Right lobe of liver (tissue), 6 donors: ENCODE results near the gene PLCXD3. TPM values are rescaled to one million over a fixed set of nuclear protein-coding genes. Genes with fewer than 3 reads are reported as not detected.

Experiments
- ATAC-seq, 4 donors: fragments of 200-7000 bp; cut with Tn5 transposase; one replicate each; pipeline ENCODE4 v1.9.1; 2020; ENCODE audit warnings: mild to moderate bottlenecking in 4 of 4, moderate library complexity in 4 of 4
- DNase-seq, 3 donors: peaks; one replicate each; pipeline ENCODE4 v3.0.0-alpha.2; 2020
- H3K27ac ChIP-seq, 3 donors: fragments of 200-600 bp; one replicate each; pipeline ENCODE4 v1.8.0; 2022
- H3K27me3 ChIP-seq, 2 donors: fragments of 200-600 bp; one replicate each; pipeline ENCODE4 v1.8.0; 2022
- H3K36me3 ChIP-seq, 4 donors: fragments of 200-600 bp; sonication (generic) in 1 of 4; one replicate each; pipeline versions ENCODE4 v1.5.1 to v1.8.0; 2017 to 2022; ENCODE audit warnings: control low read depth in 1 of 4
- H3K4me1 ChIP-seq, 4 donors: fragments of 200-600 bp; sonication (generic) in 1 of 4; one replicate each; pipeline versions ENCODE4 v1.5.1 to v1.8.0; 2017 to 2022; ENCODE audit warnings: control low read depth in 1 of 4
- H3K4me3 ChIP-seq, 3 donors: fragments of 200-600 bp; one replicate each; pipeline ENCODE4 v1.8.0; 2022
- H3K9me3 ChIP-seq, 4 donors: fragments of 200-600 bp; sonication (generic) in 1 of 4; one replicate each; pipeline versions ENCODE4 v1.5.1 to v1.8.0; 2017 to 2022; ENCODE audit warnings: control low read depth in 1 of 4
- CTCF ChIP-seq, 4 donors: fragments of 200-600 bp in 3 of 4; fragments of 450-650 bp in 1 of 4; IDR thresholded peaks; one replicate each; pipeline versions ENCODE4 v1.5.1 to v1.8.0; 2016 to 2022; ENCODE audit warnings: antibody characterized with exemption in 4 of 4, mild to moderate bottlenecking in 2 of 4
- POLR2A ChIP-seq: fragments of 450-650 bp; IDR thresholded peaks from one replicate; pipeline ENCODE4 v1.6.1; 2017; ENCODE audit warnings: antibody characterized with exemption, mild to moderate bottlenecking
- WGBS: methylation state at CpG from one replicate; pipeline ENCODE4 v1.1.6; 2018; ENCODE audit warnings: low coverage, low lambda C conversion rate; ENCODE audit not compliant: insufficient coverage; ENCODE audit errors: missing lambda C conversion rate; 5-methylcytosine and 5-hydroxymethylcytosine counted together
- intact Hi-C, 2 donors: fragments of 100-400 bp; cut with DNase I; formaldehyde crosslinking; loops; one replicate each; pipeline versions ENCODE4 v1.11.2 to v1.14.1; 2022
- total RNA-seq, 6 experiments: library from RNA; depleted of rRNA in 2 of 6; stranded (reverse); fragments of >200 nt in 2 of 6; fragmentation: NEBNext Ultra II Directional in 3 of 6; extraction: Animal tissue kit (Norgen Biotek cat#: 25700) in 3 of 6; gene quantifications; one replicate each; pipeline versions ENCODE4 v1.1.0 to v1.2.4, GENCODE V29; 2016 to 2023
- donor health status: DM: no; HTN: yes; CAD: no.
- donor health status: DM: no; HTN: no; CAD: no.
- donor health status: DM: no; HTN: no; CAD: no.
- donor health status: DM: no; HTN: yes; CAD: no.
- donor health status: DM: no; HTN: yes; CAD: no.

Gene PLCXD3
- total RNA-seq, 6 experiments from 2014 or later: 0.27 to 3.5 (median 1.1) TPM

GRCh38 chr5:41306005-41306404 is 204.4 kb downstream of the PLCXD3 start:
- TF ChIP-seq CTCF (IDR thresholded peaks at IDR 0.05): no peak
- TF ChIP-seq POLR2A: no peak
- Histone ChIP-seq H3K9me3 (no peaks in the 10 kb centered on the region), H3K27me3 (no peaks in the 10 kb centered on the region), H3K27ac (no peak overlapping the region), H3K36me3 (no peaks in the 10 kb centered on the region), H3K4me3 (no peak overlapping the region), H3K4me1 (no peaks in the 10 kb centered on the region)
- no peak for DNase-seq
- ATAC-seq: no peak
- intact Hi-C loops: no loop called here
- WGBS: 82% methylated on average over 1 of the region's 1 CpG

- H3K27me3 ChIP-seq: no peaks in the 10 kb centered on the region
- H3K4me1 ChIP-seq: no peaks in the 10 kb centered on the region
- no peak overlapping the region for H3K4me3 ChIP-seq
- intact Hi-C loops: no loop called here
- no peaks in the 10 kb centered on the region for H3K9me3 ChIP-seq
- H3K27ac ChIP-seq: no peak overlapping the region
- H3K36me3 ChIP-seq: no peaks in the 10 kb centered on the region
- DNase-seq (no peak), ATAC-seq (no peak)
- no CpG with 5 or more reads among the region's 2 CpGs for WGBS
- no peak for TF ChIP-seq CTCF (IDR thresholded peaks at IDR 0.05)
- no peak for TF ChIP-seq POLR2A
Measured at GRCh38 chr5:41305056-41305455, 205.3 kb downstream of the PLCXD3 start.

- no peaks in the 10 kb centered on the region for H3K9me3 ChIP-seq
- H3K27ac ChIP-seq: no peak overlapping the region
- TF ChIP-seq POLR2A: no peak
- no peak for DNase-seq
- 59% methylated on average over 1 of the region's 1 CpG for WGBS
- no peaks in the 10 kb centered on the region for H3K4me1 ChIP-seq
- intact Hi-C loops: no loop called here
- ATAC-seq: no peak
- no peaks in the 10 kb centered on the region for H3K36me3 ChIP-seq
- H3K27me3 ChIP-seq: no peaks in the 10 kb centered on the region
- H3K4me3 ChIP-seq: no peak overlapping the region
Measured at GRCh38 chr5:41296066-41296465, 214.3 kb downstream of the PLCXD3 start.

GRCh38 chr5:41291323-41291722 is 219.1 kb downstream of the PLCXD3 start:
- H3K4me1 ChIP-seq: no peaks in the 10 kb centered on the region
- no peak for DNase-seq

GRCh38 chr5:41290810-41291209 is 219.6 kb downstream of the PLCXD3 start:
- no peak for TF ChIP-seq CTCF (IDR thresholded peaks at IDR 0.05)
- TF ChIP-seq POLR2A: no peak

More at GRCh38 chr5:41291323-41291722, 219.1 kb downstream of the PLCXD3 start:
- ATAC-seq: no peak
- WGBS: 69% methylated on average over 3 of the region's 3 CpGs
- TF ChIP-seq POLR2A: no peak
- TF ChIP-seq CTCF (IDR thresholded peaks at IDR 0.05): no peak
- intact Hi-C loops: no loop called here
- Histone ChIP-seq H3K36me3 (no peaks in the 10 kb centered on the region), H3K4me3 (no peak overlapping the region), H3K27ac (no peak overlapping the region), H3K27me3 (no peaks in the 10 kb centered on the region), H3K9me3 (no peaks in the 10 kb centered on the region)

More at GRCh38 chr5:41290810-41291209, 219.6 kb downstream of the PLCXD3 start:
- intact Hi-C loops: no loop called here
- Histone ChIP-seq H3K9me3 (no peaks in the 10 kb centered on the region), H3K27ac (no peak overlapping the region), H3K4me1 (no peaks in the 10 kb centered on the region), H3K36me3 (no peaks in the 10 kb centered on the region), H3K27me3 (no peaks in the 10 kb centered on the region), H3K4me3 (no peak overlapping the region)
- ATAC-seq (peak in 1 of 4 donors; percentile 18), DNase-seq (no peak)
- WGBS: 60% methylated on average over 1 of the region's 2 CpGs
